Suprapubic skin (tissue), 4 donors: Measurements from ENCODE around the gene FSTL4. TPM values are rescaled to one million over a fixed set of nuclear protein-coding genes. Genes with fewer than 3 reads are reported as not detected.

ENCODE experiments used
- DNase-seq, 2 donors: peaks; one replicate each; pipeline ENCODE4 v3.0.0-alpha.2; 2019; ENCODE audit warnings: low spot score in 2 of 2
- H3K27ac ChIP-seq: fragments of 200-600 bp; sonication (generic); one replicate; pipeline ENCODE4 v1.5.1; 2019
- H3K27me3 ChIP-seq: fragments of 200-600 bp; sonication (generic); one replicate; pipeline ENCODE4 v1.5.1; 2019
- H3K36me3 ChIP-seq: fragments of 200-600 bp; sonication (generic); one replicate; pipeline ENCODE4 v1.5.1; 2019
- H3K4me1 ChIP-seq: fragments of 200-600 bp; sonication (generic); one replicate; pipeline ENCODE4 v1.5.1; 2019
- H3K4me3 ChIP-seq: fragments of 200-600 bp; sonication (generic); one replicate; pipeline ENCODE4 v1.5.1; 2019; ENCODE audit warnings: mild to moderate bottlenecking
- H3K9me3 ChIP-seq: fragments of 200-600 bp; sonication (generic); one replicate; pipeline ENCODE4 v1.5.1; 2019
- CTCF ChIP-seq, 2 donors: fragments of 200-600 bp in 1 of 2; fragments of 450-650 bp in 1 of 2; sonication (generic) in 1 of 2; IDR thresholded peaks; one replicate each; pipeline ENCODE4 v1.5.1; 2016 to 2019; ENCODE audit warnings: antibody characterized with exemption in 2 of 2, mild to moderate bottlenecking in 1 of 2, moderate library complexity in 1 of 2
- EP300 ChIP-seq: sonication (generic); formaldehyde crosslinking; IDR thresholded peaks from one replicate; pipeline ENCODE4 v1.6.1; 2017; ENCODE audit warnings: antibody characterized with exemption
- POLR2A ChIP-seq, 2 donors: fragments of 450-650 bp; IDR thresholded peaks; one replicate each; pipeline ENCODE4 v1.6.1; 2017; ENCODE audit warnings: antibody characterized with exemption in 2 of 2, mild to moderate bottlenecking in 2 of 2, moderate library complexity in 2 of 2
- POLR2AphosphoS5 ChIP-seq, 3 donors: sonication (generic); formaldehyde crosslinking; IDR thresholded peaks; one replicate each; pipeline ENCODE4 v1.6.1; 2017; ENCODE audit warnings: antibody characterized with exemption in 3 of 3
- WGBS: methylation state at CpG from one replicate; pipeline ENCODE4 v1.1.5; 2018; 5-methylcytosine and 5-hydroxymethylcytosine counted together
- total RNA-seq, 4 donors: library from RNA; depleted of rRNA; stranded (reverse); fragments of >200 nt; gene quantifications; one replicate each; pipeline ENCODE4 v1.1.0, GENCODE V29; 2016

The FSTL4 gene
- total RNA-seq, 4 donors from 2014 or later: 2.3 to 6.4 (median 5.8) TPM

- H3K4me1 ChIP-seq: no peaks in the 10 kb centered on the region
- H3K27me3 ChIP-seq: no peaks in the 10 kb centered on the region
- no peak for DNase-seq
- no peaks in the 10 kb centered on the region for H3K9me3 ChIP-seq
- TF ChIP-seq CTCF (IDR thresholded peaks at IDR 0.05) (no peak), EP300 (no peak), POLR2AphosphoS5 (IDR thresholded peaks at IDR 0.05) (no peak), POLR2A (IDR thresholded peaks at IDR 0.05) (no peak)
- 95% methylated on average over 12 of the region's 12 CpGs for WGBS
- no peaks in the 10 kb centered on the region for H3K36me3 ChIP-seq
- H3K27ac ChIP-seq: no peak overlapping the region
- H3K4me3 ChIP-seq: no peak overlapping the region
These were observed 457.9 kb downstream of the FSTL4 start for GRCh38 chr5:133154274-133155075.

- no peaks in the 10 kb centered on the region for H3K27me3 ChIP-seq
- 97% methylated on average over 6 of the region's 6 CpGs for WGBS
- H3K4me3 ChIP-seq: no peak overlapping the region
- no peaks in the 10 kb centered on the region for H3K4me1 ChIP-seq
- no peak for DNase-seq
- TF ChIP-seq CTCF (IDR thresholded peaks at IDR 0.05): no peak
- no peak for TF ChIP-seq EP300
- H3K27ac ChIP-seq: no peak overlapping the region
- H3K9me3 ChIP-seq: no peaks in the 10 kb centered on the region
- no peaks in the 10 kb centered on the region for H3K36me3 ChIP-seq
These were observed 461.3 kb downstream of the FSTL4 start for GRCh38 chr5:133150909-133151544.

GRCh38 chr5:133149345-133149744 lies 463.0 kb downstream of the FSTL4 start:
- H3K4me1 ChIP-seq: no peaks in the 10 kb centered on the region

GRCh38 chr5:133147815-133148567 lies 464.4 kb downstream of the FSTL4 start:
- WGBS: 90% methylated on average over 7 of the region's 7 CpGs
- no peak overlapping the region for H3K27ac ChIP-seq
- H3K9me3 ChIP-seq: no peaks in the 10 kb centered on the region
- TF ChIP-seq POLR2AphosphoS5 (IDR thresholded peaks at IDR 0.05) (no peak), POLR2A (IDR thresholded peaks at IDR 0.05) (no peak), CTCF (IDR thresholded peaks at IDR 0.05) (no peak), EP300 (no peak)
- H3K36me3 ChIP-seq: no peaks in the 10 kb centered on the region
- H3K4me1 ChIP-seq: no peaks in the 10 kb centered on the region
- DNase-seq: no peak
- no peaks in the 10 kb centered on the region for H3K27me3 ChIP-seq
- H3K4me3 ChIP-seq: no peak overlapping the region

More at GRCh38 chr5:133149345-133149744, 463.0 kb downstream of the FSTL4 start:
- Histone ChIP-seq H3K36me3 (no peaks in the 10 kb centered on the region), H3K9me3 (no peaks in the 10 kb centered on the region), H3K27me3 (no peaks in the 10 kb centered on the region), H3K4me3 (no peak overlapping the region), H3K27ac (no peak overlapping the region)
- WGBS: 96% methylated on average over 4 of the region's 4 CpGs
- DNase-seq: no peak
- TF ChIP-seq CTCF (IDR thresholded peaks at IDR 0.05) (no peak), POLR2AphosphoS5 (IDR thresholded peaks at IDR 0.05) (no peak), POLR2A (IDR thresholded peaks at IDR 0.05) (no peak), EP300 (no peak)

- no peaks in the 10 kb centered on the region for H3K4me1 ChIP-seq
- DNase-seq: no peak
- H3K9me3 ChIP-seq: no peaks in the 10 kb centered on the region
- WGBS: 47% methylated on average over 4 of the region's 7 CpGs
- no peaks in the 10 kb centered on the region for H3K36me3 ChIP-seq
- H3K27ac ChIP-seq: no peak overlapping the region
- no peaks in the 10 kb centered on the region for H3K27me3 ChIP-seq
- no peak overlapping the region for H3K4me3 ChIP-seq
- no peak for TF ChIP-seq POLR2A (IDR thresholded peaks at IDR 0.05)
- no peak for TF ChIP-seq POLR2AphosphoS5 (IDR thresholded peaks at IDR 0.05)
- TF ChIP-seq CTCF (IDR thresholded peaks at IDR 0.05): no peak
- TF ChIP-seq EP300: no peak
These were observed 464.9 kb downstream of the FSTL4 start for GRCh38 chr5:133147411-133147810.
